ENCODE data around the gene PPP1R37. TPM values are rescaled to one million over a fixed set of nuclear protein-coding genes. Genes with fewer than 3 reads are reported as not detected.

PPP1R37 gene
- total RNA-seq, 1 donor from 2014 or later: 16.2 TPM

GRCh38 chr19:45156751-45157150, 63.8 kb downstream of the PPP1R37 start:
- no peaks in the 10 kb centered on the region for H3K9me3 ChIP-seq (ENCODE audit: control insufficient read depth in 3 of 3, low read length in 3 of 3)
- peaks cover 15 to 23% (median 23%) of the 10 kb centered on the region in 3 donors for H3K4me1 ChIP-seq (ENCODE audit: control insufficient read depth in 3 of 3, insufficient read depth in 3 of 3, low read length in 3 of 3)
- peaks cover 56 to 80% (median 70%) of the 10 kb centered on the region in 3 donors for H3K27me3 ChIP-seq (ENCODE audit: control insufficient read depth in 3 of 3, insufficient read depth in 3 of 3, low read length in 3 of 3)
- no peak overlapping the region for H3K9ac ChIP-seq (ENCODE audit: low read depth in 1 of 3, low read length in 3 of 3)
- no peak overlapping the region for H3K27ac ChIP-seq (ENCODE audit: low read depth, low read length)
- H3K36me3 ChIP-seq (ENCODE audit: control insufficient read depth in 3 of 3, insufficient read depth in 3 of 3, low read length in 3 of 3): no peaks in the 10 kb centered on the region
- H3K4me3 ChIP-seq (ENCODE audit: low read length in 3 of 3): no peak overlapping the region

DNA sequence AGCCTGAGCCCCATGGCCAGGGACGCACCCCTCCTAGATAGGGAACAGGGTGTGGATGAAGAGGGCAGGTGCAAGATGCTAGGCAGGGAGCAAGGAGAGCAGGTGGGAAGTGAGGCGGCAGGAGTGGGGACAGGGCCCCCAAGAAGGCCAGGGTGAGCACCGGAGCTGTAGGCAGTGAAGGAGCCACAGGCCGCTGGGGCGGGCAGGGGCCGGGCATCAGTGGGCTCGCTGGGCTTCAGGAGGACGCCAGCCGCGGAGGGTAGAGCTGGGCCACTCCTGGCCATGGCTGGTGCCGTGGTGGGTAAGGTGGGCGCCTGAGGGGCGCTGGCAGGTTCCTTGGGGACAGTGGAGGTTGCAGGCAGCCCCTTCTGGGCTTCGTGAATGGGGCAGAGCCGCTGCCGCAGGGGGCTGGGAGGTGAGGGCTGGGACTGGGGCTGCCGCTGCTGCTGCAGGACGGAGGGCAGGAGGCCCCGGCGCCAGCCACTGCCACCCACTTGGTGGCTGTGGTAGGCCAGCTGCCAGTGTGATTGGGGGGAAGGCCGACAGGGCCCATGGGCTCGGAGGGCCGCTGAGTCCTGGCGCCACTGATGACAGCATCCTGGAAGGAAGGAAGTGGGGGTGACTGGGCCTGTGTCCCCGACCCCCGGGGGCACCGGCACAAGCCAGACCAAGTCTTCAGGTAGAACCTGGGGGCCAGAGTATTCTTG, 65.7 kb downstream of the PPP1R37 start:
- H3K9ac ChIP-seq (ENCODE audit: low read depth in 1 of 3, low read length in 3 of 3): no peak overlapping the region
- no peaks in the 10 kb centered on the region for H3K36me3 ChIP-seq (ENCODE audit: control insufficient read depth in 3 of 3, insufficient read depth in 3 of 3, low read length in 3 of 3)
- H3K27me3 ChIP-seq (ENCODE audit: control insufficient read depth in 3 of 3, insufficient read depth in 3 of 3, low read length in 3 of 3): peaks cover 46 to 75% (median 57%) of the 10 kb centered on the region in 3 donors
- no peak overlapping the region for H3K4me3 ChIP-seq (ENCODE audit: low read length in 3 of 3)
- no peaks in the 10 kb centered on the region for H3K9me3 ChIP-seq (ENCODE audit: control insufficient read depth in 3 of 3, low read length in 3 of 3)
- no peak overlapping the region for H3K27ac ChIP-seq (ENCODE audit: low read depth, low read length)
- H3K4me1 ChIP-seq (ENCODE audit: control insufficient read depth in 3 of 3, insufficient read depth in 3 of 3, low read length in 3 of 3): peaks cover 2 to 7% (median 7%) of the 10 kb centered on the region in 3 donors

GRCh38 chr19:45159210-45159970, 66.4 kb downstream of the PPP1R37 start:
- no peak overlapping the region for H3K9ac ChIP-seq (ENCODE audit: low read depth in 1 of 3, low read length in 3 of 3)
- H3K27ac ChIP-seq (ENCODE audit: low read depth, low read length): no peak overlapping the region
- H3K4me3 ChIP-seq (ENCODE audit: low read length in 3 of 3): no peak overlapping the region
- no peaks in the 10 kb centered on the region for H3K36me3 ChIP-seq (ENCODE audit: control insufficient read depth in 3 of 3, insufficient read depth in 3 of 3, low read length in 3 of 3)
- peaks cover 43 to 68% (median 49%) of the 10 kb centered on the region in 3 donors for H3K27me3 ChIP-seq (ENCODE audit: control insufficient read depth in 3 of 3, insufficient read depth in 3 of 3, low read length in 3 of 3)
- no peaks in the 10 kb centered on the region for H3K9me3 ChIP-seq (ENCODE audit: control insufficient read depth in 3 of 3, low read length in 3 of 3)
- H3K4me1 ChIP-seq (ENCODE audit: control insufficient read depth in 3 of 3, insufficient read depth in 3 of 3, low read length in 3 of 3): peaks cover 3 to 4% (median 3%) of the 10 kb centered on the region in 3 donors

- H3K9ac ChIP-seq (ENCODE audit: low read depth in 1 of 3, low read length in 3 of 3): no peak overlapping the region
- H3K27ac ChIP-seq (ENCODE audit: low read depth, low read length): no peak overlapping the region
- H3K9me3 ChIP-seq (ENCODE audit: control insufficient read depth in 3 of 3, low read length in 3 of 3): no peaks in the 10 kb centered on the region
- H3K36me3 ChIP-seq (ENCODE audit: control insufficient read depth in 3 of 3, insufficient read depth in 3 of 3, low read length in 3 of 3): no peaks in the 10 kb centered on the region
- H3K27me3 ChIP-seq (ENCODE audit: control insufficient read depth in 3 of 3, insufficient read depth in 3 of 3, low read length in 3 of 3): peaks cover 43 to 66% (median 48%) of the 10 kb centered on the region in 3 donors
- peaks cover 3 to 4% (median 4%) of the 10 kb centered on the region in 3 donors for H3K4me1 ChIP-seq (ENCODE audit: control insufficient read depth in 3 of 3, insufficient read depth in 3 of 3, low read length in 3 of 3)
- no peak overlapping the region for H3K4me3 ChIP-seq (ENCODE audit: low read length in 3 of 3)
Observed at GRCh38 chr19:45159971-45160324, 67.0 kb downstream of the PPP1R37 start.

DNA sequence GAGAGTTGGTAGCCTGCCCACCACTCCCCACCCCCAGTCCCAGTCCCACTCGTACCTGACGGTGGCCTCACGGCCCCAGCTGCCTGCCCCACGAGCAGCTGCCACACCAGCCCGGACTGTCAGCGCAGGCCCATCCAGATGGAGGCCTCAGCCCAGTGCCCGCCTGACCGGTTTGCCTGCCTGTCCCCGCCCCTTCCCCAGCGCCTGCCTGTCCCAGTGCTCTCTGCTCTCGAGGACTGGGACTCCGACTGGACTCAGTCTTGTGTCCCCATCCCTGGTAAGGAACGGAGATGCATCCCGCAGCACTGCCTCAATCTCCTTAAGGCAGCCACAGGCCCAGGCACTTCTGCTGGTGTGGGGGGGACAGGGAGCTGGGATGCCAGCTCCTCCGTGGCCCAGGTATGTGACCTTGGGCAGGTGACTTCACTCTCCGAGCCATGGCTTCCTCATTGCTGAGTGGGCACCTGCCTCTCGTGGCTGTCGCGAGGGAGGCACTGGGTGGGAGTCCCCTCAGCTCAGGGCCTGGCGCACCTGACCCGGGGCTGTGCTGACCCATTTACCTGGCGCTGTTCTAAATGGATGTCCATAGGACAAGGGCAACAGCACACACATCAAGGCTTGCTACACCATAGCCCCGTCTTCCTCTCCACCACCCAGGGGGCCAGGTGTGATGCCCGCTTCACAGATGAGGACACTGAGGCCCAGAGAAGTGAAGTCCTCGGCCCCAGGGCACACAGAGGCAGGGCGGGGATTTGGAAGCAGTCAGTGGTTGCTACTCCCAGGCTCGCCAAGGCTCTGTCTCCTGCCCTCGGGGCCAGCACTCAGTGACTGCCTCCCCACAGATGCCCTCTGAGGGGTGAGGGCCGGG, 68.1 kb downstream of the PPP1R37 start, which contains the start of gene NKPD1:
TSS of gene NKPD1 (minus strand) at position 113 of the 868 bp plus-strand sequence. CDS start 832 bp downstream, outside the sequence.
- Histone ChIP-seq H3K4me1 (ENCODE audit: control insufficient read depth in 3 of 3, insufficient read depth in 3 of 3, low read length in 3 of 3) (peaks cover 3 to 4% (median 4%) of the 10 kb centered on the region in 3 donors), H3K27ac (ENCODE audit: low read depth, low read length) (no peak within 1 kb of the TSS), H3K9ac (ENCODE audit: low read depth in 1 of 3, low read length in 3 of 3) (no peak within 1 kb of the TSS), H3K36me3 (ENCODE audit: control insufficient read depth in 3 of 3, insufficient read depth in 3 of 3, low read length in 3 of 3) (no peaks in the 10 kb centered on the region), H3K4me3 (ENCODE audit: low read length in 3 of 3) (no peak within 1 kb of the TSS), H3K9me3 (ENCODE audit: control insufficient read depth in 3 of 3, low read length in 3 of 3) (no peaks in the 10 kb centered on the region), H3K27me3 (ENCODE audit: control insufficient read depth in 3 of 3, insufficient read depth in 3 of 3, low read length in 3 of 3) (peaks cover 43 to 61% (median 48%) of the 10 kb centered on the region in 3 donors)

DNA sequence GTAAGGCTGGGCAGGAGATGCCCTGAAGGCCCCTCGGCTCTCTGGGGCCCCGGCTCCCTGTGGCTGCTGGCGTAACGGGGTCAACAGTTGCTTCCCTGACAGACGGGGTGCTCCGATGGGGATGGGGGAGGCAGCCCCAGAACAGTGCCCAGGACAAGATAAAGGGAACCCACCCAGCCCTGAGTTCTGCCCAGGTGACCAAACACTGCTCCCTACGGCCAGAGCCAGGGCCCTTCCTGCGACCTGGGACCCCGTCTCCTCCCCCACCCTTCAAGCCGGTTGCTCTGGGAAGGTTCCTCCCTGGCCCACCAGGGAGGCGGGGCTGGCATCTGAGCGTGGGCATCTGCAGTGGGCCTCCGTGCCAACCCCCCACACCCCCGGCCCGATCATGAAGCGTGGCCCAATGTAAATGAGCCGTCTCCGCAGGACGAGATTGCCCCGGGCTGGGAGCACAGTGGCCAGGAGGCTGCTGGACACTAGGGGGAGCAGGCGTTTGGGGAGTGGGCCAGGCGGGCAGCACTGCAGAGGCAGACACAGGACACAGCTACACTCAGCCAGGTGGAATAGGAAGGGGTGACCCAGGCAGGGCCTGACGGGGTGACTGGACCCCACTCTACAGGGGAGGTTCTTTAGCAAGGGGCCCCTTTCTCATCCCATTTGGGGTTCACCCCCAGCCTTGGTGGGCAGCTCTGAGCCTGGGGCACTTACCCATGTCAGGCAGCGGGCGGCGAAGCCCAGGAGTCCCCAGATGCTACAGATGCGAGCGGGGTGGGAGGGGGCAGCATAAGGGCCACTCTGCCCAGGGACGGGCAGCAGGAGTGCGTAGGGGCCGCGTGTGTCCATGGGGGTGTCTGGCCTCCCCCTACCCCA, 69.0 kb downstream of the PPP1R37 start:
- no peak overlapping the region for H3K9ac ChIP-seq (ENCODE audit: low read depth in 1 of 3, low read length in 3 of 3)
- no peaks in the 10 kb centered on the region for H3K36me3 ChIP-seq (ENCODE audit: control insufficient read depth in 3 of 3, insufficient read depth in 3 of 3, low read length in 3 of 3)
- no peak overlapping the region for H3K27ac ChIP-seq (ENCODE audit: low read depth, low read length)
- peaks cover 42 to 54% (median 43%) of the 10 kb centered on the region in 3 donors for H3K27me3 ChIP-seq (ENCODE audit: control insufficient read depth in 3 of 3, insufficient read depth in 3 of 3, low read length in 3 of 3)
- H3K9me3 ChIP-seq (ENCODE audit: control insufficient read depth in 3 of 3, low read length in 3 of 3): no peaks in the 10 kb centered on the region
- H3K4me1 ChIP-seq (ENCODE audit: control insufficient read depth in 3 of 3, insufficient read depth in 3 of 3, low read length in 3 of 3): peaks cover 4 to 9% (median 5%) of the 10 kb centered on the region in 3 donors
- no peak overlapping the region for H3K4me3 ChIP-seq (ENCODE audit: low read length in 3 of 3)

DNA sequence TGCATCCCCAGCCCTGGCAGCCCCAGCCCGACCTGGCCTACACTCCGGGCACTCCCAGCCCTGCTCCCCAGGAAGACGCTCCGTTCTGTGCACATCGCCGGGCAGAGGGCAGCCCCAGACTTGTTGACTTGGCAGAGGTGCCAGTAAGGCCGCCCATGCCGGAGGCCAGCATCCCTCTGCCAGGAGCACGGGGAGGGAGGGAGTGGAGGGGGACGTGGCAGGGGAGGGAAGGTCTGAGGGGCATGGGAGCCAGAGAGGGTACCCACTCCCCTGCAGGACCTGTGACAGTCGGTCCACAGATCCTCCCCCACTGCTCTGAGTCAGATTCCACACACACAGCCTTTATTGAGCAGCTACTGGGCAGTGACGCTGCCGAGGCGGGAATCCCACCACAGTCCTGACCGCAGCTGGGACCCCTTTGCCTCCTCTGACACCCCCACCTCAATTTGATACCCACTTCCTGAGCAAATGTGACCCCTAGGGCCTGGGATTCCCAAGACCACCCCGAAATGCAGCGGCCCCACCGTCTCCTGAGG, 69.7 kb downstream of the PPP1R37 start:
- no peak overlapping the region for H3K27ac ChIP-seq (ENCODE audit: low read depth, low read length)
- H3K4me1 ChIP-seq (ENCODE audit: control insufficient read depth in 3 of 3, insufficient read depth in 3 of 3, low read length in 3 of 3): peaks cover 4 to 9% (median 5%) of the 10 kb centered on the region in 3 donors
- no peak overlapping the region for H3K4me3 ChIP-seq (ENCODE audit: low read length in 3 of 3)
- H3K36me3 ChIP-seq (ENCODE audit: control insufficient read depth in 3 of 3, insufficient read depth in 3 of 3, low read length in 3 of 3): no peaks in the 10 kb centered on the region
- H3K27me3 ChIP-seq (ENCODE audit: control insufficient read depth in 3 of 3, insufficient read depth in 3 of 3, low read length in 3 of 3): peaks cover 40 to 53% (median 43%) of the 10 kb centered on the region in 3 donors
- no peak overlapping the region for H3K9ac ChIP-seq (ENCODE audit: low read depth in 1 of 3, low read length in 3 of 3)
- H3K9me3 ChIP-seq (ENCODE audit: control insufficient read depth in 3 of 3, low read length in 3 of 3): no peaks in the 10 kb centered on the region

DNA sequence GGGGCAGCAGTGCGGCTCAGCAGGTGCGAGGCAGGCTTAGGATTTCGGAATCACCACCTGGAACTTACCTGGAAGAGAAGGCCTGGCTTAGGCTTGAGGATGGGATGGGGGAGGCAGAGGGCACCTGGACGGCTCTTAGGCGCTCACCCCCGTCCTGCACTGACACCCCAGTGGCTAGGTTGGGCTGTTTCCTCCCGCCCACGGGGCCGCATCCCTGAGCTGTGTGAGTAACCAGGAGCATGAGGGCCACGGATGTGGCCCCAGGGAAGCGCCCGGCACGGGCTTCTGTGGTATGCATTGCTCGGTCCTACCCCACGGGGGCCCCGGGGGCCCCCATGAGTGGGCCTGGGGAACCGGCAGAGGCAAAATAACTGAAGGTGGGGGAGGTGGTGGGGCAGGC, 70.2 kb downstream of the PPP1R37 start:
- peaks cover 35 to 48% (median 40%) of the 10 kb centered on the region in 3 donors for H3K27me3 ChIP-seq (ENCODE audit: control insufficient read depth in 3 of 3, insufficient read depth in 3 of 3, low read length in 3 of 3)
- no peaks in the 10 kb centered on the region for H3K9me3 ChIP-seq (ENCODE audit: control insufficient read depth in 3 of 3, low read length in 3 of 3)
- H3K27ac ChIP-seq (ENCODE audit: low read depth, low read length): no peak overlapping the region
- peaks cover 4 to 9% (median 5%) of the 10 kb centered on the region in 3 donors for H3K4me1 ChIP-seq (ENCODE audit: control insufficient read depth in 3 of 3, insufficient read depth in 3 of 3, low read length in 3 of 3)
- no peak overlapping the region for H3K9ac ChIP-seq (ENCODE audit: low read depth in 1 of 3, low read length in 3 of 3)
- H3K4me3 ChIP-seq (ENCODE audit: low read length in 3 of 3): no peak overlapping the region
- H3K36me3 ChIP-seq (ENCODE audit: control insufficient read depth in 3 of 3, insufficient read depth in 3 of 3, low read length in 3 of 3): no peaks in the 10 kb centered on the region

Measured in skeletal muscle tissue (tissue), 4 donors.